Activated T-helper 1 cell treated with Interleukin-2 at 50 U/mL for 16 hours (primary cell): ENCODE results near the gene DPAGT1.
"Not testable (repeated sequence)": the region's sequence is repeated elsewhere in the genome, so short reads cannot be mapped to it uniquely, and the experiment has no call there.

ENCODE experiments used
- DNase-seq: peaks from one replicate; pipeline ENCODE4 v3.0.0-alpha.2; 2020; ENCODE audit warnings: low read depth

Gene DPAGT1

DNA sequence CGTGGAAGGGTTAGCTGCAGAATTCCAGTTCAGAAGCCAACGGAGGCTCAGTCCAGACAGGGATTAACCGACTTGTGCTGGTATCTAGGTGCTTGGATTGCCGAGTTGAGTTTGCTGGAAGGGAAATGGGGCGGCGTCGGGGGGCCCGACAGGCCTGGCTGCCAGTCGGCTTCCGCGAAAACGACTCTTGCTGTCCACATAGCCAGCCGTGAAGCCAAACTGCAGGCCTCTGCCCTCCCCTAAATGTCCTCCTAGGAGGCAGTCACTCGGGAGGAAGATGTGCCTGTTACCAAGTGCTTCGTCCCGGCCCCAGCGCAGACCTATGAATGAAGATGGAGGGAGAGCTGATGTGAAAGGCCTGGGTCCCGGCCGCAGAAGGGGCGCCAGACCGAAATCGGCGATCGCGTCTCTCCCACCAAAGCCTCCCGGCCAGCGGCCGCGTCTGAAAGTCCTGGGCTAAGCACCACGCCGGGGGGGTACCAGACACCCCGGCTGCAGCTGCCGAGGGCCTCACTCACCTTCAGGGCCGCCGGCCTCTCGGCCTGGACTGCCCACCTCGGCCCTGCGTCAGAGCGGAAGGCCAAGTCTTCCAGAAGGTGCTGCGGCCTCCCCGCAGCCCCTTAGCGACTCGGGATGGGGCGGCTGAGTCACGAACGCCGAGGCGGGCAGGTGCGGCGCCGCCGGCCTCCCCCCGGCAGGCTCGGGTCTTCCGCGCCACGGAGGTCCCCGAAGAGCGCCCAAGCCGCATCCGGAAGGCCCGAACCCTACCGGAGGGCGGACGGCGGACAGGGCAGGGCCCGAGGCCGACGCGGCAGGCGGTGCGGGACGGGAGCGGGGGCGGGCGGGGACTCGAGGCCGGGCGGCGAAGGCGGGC lies 7.5 kb downstream of the DPAGT1 start:
- DNase-seq: peak; percentile 29

DNA sequence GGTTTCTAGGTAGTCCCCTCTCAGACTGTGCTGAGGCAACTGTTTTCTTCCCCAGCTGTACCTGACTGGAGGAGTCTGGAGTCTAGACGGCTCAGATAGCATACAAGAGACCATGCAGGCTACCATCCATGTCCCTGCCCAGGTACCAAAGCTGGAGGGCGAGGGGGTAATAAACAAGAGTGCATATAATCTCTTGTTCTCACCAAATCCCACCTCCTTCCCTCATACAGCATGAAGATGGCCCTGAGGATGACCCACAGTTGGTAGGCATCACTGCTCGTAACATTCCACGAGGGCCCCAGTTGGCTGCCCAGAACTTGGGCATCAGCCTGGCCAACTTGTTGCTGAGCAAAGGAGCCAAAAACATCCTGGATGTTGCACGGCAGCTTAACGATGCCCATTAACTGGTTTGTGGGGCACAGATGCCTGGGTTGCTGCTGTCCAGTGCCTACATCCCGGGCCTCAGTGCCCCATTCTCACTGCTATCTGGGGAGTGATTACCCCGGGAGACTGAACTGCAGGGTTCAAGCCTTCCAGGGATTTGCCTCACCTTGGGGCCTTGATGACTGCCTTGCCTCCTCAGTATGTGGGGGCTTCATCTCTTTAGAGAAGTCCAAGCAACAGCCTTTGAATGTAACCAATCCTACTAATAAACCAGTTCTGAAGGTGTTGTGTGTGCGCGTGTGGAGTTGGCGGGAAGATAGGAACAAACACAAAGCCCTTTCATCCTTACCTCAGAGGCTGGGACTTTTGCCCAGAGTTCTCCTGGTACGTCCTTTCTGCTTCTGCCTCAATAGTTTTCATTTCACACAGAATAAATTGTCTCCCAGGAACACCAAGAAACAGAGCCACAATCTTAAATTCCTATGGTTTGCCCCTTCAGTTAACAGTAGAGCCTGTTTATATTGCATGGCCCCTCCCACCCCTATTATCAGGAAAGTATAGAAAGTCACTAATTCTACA lies 8.5 kb downstream of the DPAGT1 start:
- no peak for DNase-seq

DNA sequence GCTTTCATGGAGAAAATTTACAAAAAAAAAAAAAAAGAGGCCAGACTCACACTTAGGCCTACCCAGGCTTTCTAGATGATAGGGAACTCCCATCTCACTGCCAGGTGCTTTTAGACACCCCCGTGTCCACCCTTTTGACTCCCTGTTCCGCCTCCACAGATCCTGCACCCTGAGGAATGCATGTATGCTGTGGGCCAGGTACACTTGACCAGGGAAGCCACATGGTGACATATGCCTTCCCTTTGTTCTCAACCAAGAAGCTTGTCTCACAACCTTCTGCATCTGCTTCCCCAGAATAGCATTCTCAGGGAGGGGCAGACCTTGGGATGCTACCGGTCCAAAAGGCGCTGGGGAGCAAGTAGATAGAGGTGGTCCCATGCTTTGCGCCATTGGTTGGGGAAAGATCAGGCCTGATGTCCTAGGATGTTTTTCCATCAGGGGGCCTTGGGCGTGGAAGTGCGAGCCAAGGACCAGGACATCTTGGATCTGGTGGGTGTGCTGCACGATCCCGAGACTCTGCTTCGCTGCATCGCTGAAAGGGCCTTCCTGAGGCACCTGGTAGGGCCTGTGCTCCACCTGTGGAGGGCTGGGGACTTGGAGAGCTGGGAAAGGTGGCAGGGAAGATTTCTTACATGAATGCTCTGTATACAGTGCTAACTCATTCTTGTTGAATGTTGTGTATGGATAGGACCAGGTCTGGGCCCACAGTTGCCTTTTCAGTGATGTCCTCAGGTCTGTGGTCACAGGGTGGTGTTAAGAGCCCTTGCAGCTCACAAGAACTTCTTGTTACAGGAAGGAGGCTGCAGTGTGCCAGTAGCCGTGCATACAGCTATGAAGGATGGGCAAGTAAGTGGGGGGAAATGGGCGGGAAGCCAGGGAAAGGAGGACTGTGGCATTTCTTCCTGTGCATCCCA lies 9.4 kb downstream of the DPAGT1 start:
- no peak for DNase-seq

DNA sequence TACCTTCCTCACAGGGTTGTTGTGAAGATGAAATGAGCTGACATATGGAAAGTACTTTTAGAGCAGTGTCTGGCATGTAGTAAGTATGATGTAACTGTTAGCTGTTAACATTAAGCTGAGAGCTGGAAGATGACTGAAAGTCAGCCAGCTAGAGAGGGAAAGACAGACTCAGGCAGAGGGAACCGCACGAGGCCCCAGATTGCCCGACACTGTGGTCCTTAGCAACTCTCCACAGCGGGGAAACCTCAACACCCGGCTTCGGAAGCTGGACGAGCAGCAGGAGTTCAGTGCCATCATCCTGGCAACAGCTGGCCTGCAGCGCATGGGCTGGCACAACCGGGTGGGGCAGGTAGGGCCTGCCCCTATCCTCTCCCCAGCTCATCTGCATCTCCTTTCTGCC lies 10.5 kb downstream of the DPAGT1 start:
- no peak for DNase-seq

DNA sequence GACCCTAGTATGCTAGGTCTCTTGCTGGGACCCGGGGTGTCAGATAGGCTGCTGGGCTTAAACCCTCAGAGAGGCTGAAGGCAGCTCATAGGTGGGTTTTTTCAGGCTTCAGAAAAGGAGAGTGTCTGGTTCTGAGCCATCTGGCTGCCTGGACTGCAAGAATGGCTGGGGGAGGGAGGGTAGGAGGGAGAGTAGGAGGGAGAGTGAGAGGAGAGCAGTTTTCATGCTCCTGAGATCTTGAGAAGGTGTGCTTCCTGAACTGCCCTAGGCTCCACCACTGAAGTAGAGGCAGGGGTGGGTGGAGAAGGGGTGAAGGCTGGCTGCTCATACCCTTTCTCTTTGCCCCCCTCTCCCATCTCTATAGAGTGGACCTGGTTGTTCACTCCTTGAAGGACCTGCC lies 12.3 kb downstream of the DPAGT1 start:
- no peak for DNase-seq

DNA sequence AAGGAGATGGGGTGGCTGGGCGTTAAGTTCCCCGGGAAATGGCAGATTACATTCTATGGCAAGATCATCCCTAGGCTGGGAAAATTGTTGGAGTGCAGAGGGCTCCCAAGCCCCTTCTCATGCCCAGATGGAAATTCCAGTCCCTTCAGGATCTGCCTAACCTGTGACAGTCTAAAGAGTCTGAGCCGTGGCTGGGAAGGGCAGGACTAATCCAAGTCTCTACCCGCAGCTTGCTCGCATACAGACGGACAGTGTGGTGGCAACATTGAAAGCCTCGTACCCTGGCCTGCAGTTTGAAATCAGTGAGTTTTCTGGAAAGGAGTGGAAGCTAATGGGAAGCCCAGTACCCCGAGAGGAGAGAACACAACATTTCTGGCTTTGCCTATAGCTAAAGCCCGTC lies 13.2 kb downstream of the DPAGT1 start:
- DNase-seq: no peak

DNA sequence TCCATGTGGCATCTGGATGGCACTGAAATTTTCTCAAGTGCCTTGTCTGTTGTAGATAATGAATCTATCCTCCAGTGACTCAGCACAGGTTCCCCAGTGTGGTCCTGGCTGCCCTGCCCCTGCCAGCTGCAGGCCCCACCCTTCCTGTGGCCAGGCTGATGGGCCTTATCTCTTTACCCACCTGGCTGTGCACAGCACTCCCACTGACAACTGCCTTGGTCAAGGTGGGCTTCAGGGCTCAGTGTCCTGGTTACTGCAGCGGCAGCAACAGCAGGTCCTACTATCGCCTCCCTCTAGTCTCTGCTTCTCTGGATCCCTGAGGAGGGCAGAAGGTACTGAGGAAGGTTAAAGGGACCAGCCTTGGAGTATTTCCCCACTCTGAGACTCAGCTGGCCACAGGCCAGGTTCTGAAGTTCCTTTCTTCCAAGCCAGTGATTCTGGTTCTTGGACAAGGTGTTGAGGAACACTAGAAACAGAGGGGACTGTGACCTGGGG lies 13.9 kb downstream of the DPAGT1 start:
- no peak for DNase-seq

DNA sequence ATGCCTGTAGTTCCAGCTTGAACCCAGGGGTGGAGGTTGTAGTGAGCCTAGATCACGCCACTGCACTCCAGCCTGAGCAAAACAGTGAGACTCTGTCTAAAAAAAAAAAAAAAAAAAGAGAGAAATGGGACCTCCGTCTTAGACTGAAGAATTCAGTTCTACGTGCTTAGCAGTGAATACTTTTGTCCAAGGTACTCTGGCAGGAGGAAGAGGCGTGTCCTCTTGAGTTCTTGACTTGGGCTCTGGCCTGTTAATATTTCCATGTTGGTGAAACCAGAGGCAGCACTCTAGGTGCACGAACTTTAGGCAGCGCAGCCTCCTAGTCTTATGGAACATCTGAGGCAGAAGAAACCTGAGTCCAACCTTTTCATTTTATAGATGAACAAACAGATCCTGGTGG lies 14.5 kb downstream of the DPAGT1 start:
- DNase-seq: no peak

DNA sequence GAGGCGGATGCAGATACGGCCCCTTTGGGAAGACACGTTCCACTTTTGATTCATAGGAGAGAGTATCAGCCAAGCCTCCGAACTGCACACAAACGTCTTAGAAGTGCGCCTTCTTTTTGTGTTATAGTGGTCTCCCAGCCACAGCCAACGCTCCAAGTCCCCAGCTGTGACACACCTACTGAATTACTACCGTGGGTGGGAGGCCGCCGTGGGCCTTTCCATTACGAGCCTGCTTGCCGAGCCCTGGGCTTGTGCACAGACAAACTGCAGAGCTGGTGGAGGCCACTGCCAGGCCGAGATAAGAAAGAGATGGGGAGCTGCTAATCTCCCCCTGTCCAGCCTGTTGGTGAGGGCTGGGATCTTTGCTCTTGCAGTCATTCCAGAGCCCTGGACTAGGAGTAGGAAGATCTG lies 16.2 kb downstream of the DPAGT1 start:
- no peak for DNase-seq

DNA sequence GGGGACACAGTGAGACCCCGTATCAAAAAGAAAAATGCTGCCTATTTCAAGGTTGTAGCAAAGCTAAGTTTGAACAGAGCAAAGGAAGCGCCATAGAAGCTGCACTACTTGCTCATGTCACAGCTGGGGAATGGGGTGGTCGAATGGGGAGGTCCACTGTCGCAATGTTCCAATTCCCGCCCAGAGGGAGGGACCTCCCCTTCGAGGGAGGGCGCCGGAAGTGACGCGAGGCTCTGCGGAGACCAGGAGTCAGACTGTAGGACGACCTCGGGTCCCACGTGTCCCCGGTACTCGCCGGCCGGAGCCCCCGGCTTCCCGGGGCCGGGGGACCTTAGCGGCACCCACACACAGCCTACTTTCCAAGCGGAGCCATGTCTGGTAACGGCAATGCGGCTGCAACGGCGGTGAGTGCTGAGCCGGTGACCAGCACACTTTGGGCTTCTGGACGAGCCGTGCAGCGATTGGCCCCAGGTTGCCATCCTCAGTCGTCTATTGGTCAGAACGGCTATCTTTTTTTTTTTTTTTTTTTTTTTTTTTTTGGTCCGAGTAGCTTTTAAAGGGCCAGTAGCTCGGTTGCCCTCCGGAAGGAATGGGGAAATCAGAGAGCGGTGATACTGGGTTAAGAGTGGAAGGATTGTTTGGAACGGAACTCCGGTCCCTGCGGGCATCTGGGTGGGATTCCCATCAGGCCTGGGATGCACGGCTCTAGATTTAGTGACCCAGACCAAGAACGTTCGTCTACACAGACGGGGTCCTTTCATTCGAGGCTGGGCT lies 16.8 kb downstream of the DPAGT1 start, which contains the start of gene HMBS:
HMBS (plus strand) TSS at position 219 of the 774 bp plus-strand sequence; CDS start at position 372, 153 bp downstream.
- peak; percentile 83 for DNase-seq

DNA sequence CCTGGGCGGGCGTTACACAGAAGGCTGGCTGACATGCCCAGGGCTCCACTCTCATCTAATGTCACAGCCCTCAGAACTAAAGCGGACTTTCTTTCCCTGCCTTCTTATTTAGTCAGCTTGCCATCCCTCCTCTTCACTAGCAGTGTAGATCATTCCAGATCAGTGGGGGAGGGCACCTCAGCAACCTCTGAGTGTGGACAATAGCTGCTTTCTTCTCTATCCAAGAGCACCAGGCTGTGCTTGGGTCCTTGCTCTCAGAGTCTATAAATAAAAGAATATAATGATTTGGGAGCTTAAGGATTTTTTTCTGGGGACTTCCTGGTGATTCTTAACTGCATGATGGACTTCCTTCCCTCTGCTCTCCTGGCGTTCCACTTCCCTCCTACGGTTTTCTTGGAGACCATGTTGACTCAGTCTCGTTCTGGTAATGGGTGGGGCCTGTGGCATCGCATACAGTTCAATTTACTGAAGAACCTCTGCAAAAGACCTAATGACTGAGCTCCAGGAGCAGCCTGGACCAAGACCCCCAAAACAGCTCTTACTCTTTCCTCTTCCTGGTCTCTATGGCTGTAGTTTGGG lies 19.9 kb downstream of the DPAGT1 start:
- no peak for DNase-seq

DNA sequence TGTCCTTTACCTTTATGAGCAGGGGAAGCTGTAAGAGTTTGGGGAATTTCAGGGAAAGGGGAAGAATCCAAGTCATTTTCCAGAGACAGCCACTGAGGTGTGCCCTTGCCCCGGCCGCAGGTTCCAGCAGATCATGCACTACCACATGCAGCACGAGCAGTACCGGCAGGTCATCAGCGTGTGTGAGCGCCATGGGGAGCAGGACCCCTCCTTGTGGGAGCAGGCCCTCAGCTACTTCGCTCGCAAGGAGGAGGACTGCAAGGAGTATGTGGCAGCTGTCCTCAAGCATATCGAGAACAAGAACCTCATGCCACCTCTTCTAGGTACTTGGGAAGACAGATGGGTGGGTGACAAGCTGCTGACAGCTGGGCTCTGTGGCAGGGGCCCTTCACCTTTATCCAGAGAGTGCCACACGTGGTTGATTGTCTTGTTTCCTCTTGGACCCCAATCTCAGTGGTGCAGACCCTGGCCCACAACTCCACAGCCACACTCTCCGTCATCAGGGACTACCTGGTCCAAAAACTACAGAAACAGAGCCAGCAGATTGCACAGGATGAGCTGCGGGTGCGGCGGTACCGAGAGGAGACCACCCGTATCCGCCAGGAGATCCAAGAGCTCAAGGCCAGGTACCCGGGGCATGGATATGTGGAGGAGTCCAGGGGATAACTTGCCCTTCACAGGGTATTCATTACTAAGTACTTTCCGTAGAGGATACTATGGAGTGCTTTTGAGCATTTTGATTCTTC lies 22.8 kb downstream of the DPAGT1 start:
- no peak for DNase-seq

DNA sequence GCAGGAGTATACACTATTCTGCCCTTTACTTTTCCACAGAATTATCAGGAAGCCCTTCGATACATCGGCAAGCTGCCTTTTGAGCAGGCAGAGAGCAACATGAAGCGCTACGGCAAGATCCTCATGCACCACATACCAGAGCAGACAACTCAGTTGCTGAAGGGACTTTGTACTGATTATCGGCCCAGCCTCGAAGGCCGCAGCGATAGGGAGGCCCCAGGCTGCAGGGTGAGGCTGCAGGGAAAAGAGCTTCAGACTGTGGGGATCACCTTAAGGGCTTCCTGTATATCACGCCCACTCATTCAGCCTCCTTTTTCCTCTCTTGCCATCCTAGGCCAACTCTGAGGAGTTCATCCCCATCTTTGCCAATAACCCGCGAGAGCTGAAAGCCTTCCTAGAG lies 23.8 kb downstream of the DPAGT1 start:
- no peak for DNase-seq

DNA sequence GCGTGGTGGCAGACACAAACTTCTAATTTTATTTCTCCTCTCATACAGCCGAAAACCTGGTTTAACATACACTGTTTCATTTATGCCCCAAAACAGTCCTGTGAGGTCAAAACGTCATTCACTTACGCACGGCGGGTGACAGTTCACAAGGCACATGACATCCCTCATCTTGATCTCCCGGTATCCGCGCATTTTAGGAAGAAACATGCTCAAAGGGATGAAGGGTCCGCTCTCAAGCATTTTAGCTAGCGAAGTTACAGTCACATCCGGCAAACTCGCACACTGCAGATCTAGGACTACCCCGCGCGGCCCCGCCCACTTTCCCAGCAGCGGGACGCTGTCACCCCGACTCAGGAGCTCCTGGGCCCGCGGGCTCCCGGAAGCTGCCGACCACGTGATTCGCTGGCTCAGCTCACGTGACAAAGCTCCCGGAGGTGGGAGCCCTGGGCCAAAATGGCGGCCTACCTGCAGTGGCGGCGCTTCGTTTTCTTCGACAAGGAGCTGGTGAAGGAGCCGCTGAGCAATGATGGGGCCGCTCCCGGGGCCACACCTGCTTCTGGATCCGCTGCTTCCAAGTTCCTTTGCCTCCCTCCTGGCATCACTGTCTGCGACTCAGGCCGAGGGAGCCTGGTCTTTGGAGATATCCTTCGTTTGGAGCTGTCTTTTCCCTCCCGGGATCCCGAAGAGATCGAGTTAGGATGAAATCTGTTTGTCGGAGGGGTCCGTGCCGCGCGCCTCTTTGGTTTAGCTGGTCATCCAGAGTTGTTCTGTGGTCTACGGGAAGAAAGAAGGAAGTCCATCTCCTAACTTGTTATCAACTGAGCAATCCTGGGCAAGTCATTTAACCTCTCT lies 34.1 kb downstream of the DPAGT1 start, which contains the start of gene VPS11:
VPS11 (plus strand) TSS at position 448 of the 852 bp plus-strand sequence; CDS start at position 454, 6 bp downstream.
- DNase-seq: peak; percentile 96

DNA sequence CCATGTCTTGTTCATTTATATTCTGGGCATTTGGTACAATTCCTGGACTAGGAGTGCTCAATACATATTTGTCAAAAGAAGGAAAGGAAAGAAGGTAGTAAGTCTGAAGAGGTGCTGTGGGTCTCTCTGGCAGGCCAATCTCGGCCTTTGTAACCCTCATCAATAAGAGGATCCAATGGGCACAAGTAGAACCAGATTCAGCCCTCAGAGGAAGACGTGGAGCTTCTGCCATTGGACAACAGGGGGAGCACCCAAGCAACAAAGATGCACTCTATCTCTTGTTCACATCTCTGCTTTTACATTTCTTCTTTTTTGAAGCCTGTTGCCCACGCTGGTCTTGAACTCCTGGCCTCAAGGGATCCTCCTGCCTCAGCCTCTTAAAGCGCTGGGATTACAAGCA lies 36.3 kb downstream of the DPAGT1 start:
- DNase-seq: peak; percentile 16

DNA sequence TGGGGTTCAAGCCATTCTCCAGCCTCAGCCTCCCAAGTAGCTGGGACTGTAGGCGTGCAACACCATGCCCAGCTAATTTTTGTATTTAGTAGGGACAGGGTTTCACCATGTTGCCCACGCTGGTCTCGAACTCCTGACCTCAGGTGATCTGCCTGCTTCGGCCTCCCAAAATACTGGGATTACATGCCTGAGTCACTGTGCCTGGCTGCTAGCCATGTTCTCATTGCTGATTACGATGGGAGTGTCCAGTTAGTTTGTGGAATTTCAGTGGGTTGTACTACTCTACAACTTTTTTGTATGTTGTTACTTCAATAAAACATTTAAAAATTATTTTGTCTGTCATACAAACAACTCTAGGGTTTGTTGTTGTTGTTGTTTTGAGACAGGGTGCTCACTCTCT lies 38.9 kb downstream of the DPAGT1 start:
- DNase-seq: no peak

DNA sequence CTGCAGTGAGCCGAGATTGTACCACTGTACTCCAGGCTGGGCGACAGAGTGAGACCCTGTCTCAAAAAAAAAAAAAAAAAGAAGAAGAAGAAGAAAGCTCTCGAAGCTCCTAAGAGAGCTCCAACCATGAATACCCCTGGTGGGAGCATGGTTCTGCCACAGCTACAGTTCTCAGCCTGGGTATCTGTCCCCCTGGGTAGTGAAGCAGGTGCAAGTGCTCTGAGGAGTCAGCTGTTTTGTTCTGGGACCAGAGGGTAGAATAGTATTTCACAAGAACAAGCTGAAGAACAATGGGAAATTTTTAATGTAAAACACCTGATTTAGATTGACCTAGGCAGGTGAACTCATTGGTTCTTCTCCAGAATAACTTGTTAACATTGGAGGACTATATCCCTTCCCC lies 40.4 kb downstream of the DPAGT1 start:
- no peak for DNase-seq

DNA sequence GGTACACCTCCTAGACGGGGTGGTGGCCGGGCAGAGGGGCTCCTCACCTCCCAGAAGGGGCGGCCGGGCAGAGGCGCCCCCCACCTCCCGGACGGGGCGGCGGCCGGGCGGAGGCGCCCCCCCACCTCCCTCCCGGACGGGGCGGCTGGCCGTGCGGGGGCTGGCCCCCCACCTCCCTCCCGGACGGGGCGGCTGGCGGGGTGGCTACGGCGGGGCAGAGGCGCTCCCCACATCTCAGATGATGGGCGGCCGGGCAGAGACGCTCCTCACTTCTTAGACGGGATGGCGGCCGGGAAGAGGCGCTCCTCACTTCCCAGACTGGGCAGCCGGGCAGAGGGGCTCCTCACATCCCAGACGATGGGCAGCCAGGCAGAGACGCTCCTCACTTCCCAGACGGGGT lies 42.5 kb downstream of the DPAGT1 start:
- DNase-seq: not testable (repeated sequence)
